NOMO-1 treated with DMSO at 0.1 percent for 48 hours (cell line): ENCODE data around the gene SLC6A13.
"Not testable (repeated sequence)": the region's sequence is repeated elsewhere in the genome, so short reads cannot be mapped to it uniquely, and the experiment has no call there.

ENCODE experiments used
- DNase-seq: peaks from one replicate; lab custom pipeline; 2025; ENCODE audit not compliant: unreplicated experiment; lab: John Stamatoyannopoulos, UW

SLC6A13 gene

DNA sequence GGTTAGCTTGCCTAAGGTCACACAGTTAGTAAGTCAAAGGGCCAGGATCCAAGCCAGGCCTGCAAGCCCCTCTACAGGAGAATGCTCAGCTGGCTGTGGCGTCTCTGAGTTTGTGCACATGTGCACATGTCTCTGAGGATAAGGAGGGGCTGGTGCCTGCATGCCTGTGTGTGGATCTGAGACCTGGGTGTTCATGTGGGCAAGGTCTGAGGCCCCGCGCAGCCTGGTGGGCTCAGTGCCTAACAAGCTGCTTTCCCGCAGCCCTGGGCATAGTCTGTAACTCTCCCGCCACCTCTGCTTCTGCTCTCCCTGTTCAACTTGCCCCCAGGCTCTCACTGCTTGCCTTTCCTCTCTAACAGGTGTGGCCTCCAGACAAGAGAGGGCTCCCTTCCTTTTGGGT lies 44.4 kb downstream of the SLC6A13 start:
- DNase-seq: no peak

DNA sequence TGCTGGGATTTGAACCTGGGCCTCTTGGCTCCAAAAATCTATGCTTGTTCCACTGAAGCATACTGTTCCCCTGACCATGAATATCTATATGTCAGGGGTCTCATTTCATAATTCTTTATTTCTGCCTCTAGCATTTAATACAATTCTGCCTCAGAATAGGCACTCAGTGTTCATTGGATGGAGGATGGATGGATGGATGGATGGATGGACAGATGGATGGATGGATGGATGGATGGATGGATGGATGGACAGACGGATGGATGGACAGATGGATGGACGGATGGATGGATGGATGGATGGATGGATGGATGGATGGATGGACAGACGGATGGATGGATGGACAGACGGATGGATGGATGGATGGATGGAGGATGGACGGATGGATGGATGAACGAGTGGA lies 45.6 kb downstream of the SLC6A13 start:
- not testable (repeated sequence) for DNase-seq

DNA sequence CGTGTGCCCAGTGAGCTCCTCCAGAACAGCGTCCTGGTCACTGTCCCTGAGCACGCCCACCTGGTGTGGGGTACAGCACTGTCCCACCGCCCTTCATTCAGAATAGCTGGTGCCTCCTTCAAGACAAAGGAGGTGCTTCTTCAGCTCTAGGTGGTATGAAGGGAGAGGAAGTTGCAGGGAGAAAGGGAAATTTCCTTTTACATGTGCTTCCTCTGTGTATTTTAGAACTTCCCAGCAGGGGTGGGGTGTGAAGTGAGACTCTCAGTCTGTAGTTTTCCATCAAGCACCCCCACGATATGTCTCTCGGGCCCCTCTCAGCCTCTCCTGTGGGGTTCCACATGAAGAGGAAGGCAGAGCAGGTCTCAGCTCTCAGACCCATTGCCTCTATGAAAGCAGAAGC lies 47.5 kb downstream of the SLC6A13 start:
- no peak for DNase-seq

DNA sequence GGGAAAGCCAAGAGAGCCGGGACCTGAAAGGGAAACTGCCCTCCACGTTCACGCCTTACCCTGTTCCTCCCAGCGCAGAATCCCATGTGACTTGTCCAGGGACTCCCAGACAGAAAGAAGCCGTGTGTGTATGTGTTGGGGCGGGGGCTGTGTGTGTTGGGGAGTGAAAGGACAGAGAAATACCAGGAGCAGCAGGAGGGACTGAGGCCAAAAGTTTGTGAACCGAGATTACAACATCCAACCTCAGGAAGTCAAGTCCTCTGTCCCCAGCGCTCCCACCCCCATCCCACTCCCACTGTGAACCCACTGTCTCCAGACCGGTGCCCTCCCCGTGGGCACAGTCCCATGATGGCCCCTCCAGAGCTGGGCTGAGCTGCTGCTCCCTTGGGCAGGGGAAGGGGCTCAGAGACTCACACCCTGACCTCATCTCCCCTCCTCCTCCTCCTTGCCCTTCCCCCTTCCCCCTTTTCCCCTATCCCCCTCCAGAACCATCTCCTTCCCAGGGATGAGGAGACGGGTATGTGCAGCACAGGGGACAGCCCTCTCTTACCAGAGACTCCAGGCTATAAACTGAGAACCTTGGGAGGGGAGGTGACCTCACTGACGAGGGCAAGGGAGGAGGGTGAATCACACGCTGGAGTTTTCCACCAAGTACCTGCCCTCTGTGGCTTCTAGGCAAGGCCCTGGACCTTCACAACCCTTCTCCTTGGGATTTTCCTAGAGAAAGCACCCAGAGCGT lies 48.5 kb downstream of the SLC6A13 start, which contains the start of gene SLC6A12:
SLC6A12 (minus strand) TSS at position 155 of the 739 bp plus-strand sequence. CDS start 4,171 bp downstream, outside the sequence.
- no peak for DNase-seq

DNA sequence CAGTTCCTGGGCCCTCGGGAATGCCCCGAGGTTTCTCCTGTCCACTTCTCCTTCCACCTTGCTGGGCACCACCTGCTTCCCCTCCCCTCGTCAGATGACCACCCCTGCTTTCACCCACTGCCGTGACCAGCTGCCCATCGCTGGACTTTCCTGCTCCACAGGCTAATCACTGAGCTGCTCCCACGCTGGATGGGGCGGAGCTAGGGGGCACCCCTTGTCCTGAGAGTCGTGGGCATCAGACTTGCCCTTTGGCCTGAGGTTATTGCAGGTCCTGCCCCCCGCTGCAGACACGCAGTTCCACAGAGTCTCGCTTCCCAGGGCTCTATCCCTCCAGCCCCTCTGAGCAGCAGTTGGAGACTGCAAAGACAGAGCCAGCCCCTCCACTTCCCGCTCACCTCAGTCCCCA lies 49.1 kb downstream of the SLC6A13 start:
- no peak for DNase-seq

DNA sequence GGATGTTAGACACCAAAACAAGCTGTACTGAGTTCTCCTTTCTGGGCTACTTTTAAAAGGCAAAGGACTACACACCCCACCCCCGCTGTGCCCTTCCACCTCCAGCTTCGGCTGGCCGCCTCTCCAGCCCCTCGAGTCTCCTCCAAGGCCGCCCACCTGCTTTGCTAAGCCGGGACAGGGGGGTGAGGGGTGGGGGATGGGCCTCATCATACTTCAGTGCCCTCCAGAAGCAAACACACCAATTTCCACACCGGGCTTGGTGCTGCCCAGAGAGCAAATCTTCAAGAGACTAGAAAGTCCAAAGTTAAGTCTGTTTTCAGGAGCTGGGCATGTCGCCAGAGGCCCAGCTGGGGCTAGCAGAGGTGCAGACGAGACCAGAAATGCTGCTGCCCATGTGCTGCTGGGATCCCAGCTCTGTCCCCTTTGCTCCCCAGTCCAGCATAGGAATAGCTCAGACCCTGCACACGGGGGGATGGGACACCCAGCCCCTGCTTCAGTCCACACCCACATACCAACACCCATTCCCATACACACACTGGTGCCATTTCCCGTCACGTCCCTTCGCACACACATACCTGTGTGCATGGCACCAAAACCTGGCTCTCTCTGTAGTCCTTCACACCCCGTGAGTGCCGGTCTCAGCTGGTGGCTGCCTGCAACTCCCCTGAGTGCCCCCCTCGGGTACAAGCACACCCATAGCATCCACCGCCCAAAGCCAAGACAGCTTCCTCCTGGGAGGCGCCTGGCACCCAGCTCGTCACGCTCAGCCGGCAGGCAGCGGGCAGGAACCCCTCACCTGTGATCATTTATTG lies 49.7 kb downstream of the SLC6A13 start:
- DNase-seq: no peak

DNA sequence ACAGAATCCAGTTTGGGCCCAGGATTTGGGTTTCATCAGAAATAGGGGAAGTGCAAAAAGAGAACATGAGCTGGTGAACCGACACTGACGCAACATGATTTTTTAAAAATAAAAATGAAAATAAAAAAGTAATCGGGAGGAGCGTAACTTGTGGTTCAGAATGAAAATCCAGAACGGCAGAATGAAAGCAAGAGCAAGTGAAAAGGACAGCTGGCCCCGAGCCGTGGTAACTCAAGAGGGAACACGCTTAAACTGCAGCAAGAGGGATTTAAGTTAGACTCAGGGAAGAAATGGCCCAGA lies 50.3 kb downstream of the SLC6A13 start:
- DNase-seq: peak; percentile 70

DNA sequence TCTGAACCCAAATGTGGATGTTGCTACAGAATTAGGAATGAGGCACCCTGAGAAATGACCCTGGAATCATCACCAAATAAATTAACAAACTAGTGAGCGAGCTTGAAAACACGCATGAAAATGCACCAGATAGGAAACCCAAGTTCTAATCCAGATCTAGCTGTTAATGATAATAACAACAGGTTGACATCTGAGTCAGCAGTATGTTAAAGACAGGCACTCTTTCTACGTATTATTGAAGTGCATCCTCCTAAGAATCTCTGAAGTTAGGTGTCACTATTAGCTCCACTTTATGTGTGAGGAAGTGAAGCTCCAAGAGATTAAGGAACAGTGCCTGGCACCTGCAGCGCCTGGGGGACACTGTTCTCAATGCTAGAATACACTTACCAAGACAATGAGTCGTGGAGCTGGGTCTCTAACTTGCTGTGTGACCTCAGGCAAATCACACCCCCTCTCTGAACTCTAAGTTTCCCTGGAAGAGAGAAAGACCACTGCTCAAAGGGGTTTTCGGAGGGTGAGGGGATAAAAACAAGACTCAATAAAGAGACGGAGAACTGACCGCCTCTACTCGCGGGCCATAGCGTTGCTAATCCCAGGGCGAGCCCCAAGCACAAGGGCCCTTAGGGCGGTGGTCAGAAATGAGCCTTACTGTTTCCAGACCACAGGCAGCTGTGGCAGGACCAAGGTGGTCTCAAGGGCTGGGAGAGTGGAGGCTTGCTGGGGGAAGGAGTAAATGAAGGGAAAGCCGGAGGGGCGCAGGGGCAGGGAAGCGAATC lies 50.8 kb downstream of the SLC6A13 start:
- DNase-seq: peak; percentile 45

DNA sequence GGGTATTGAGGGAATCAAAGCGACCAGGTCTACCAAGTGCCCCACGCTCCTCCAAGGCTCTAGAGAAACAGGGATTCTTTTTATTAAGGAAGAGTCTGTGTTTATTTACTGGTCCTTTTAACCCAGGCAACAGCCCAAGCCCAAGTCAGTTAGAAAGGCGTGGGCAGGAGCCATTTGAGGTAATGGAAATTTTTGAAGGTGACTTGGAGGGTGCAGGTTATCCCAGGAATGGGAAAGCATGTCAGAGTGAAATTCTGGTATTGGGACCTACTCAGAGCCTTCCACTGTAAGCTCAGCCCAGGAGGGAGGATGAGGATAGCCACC lies 51.5 kb downstream of the SLC6A13 start:
- DNase-seq: no peak

DNA sequence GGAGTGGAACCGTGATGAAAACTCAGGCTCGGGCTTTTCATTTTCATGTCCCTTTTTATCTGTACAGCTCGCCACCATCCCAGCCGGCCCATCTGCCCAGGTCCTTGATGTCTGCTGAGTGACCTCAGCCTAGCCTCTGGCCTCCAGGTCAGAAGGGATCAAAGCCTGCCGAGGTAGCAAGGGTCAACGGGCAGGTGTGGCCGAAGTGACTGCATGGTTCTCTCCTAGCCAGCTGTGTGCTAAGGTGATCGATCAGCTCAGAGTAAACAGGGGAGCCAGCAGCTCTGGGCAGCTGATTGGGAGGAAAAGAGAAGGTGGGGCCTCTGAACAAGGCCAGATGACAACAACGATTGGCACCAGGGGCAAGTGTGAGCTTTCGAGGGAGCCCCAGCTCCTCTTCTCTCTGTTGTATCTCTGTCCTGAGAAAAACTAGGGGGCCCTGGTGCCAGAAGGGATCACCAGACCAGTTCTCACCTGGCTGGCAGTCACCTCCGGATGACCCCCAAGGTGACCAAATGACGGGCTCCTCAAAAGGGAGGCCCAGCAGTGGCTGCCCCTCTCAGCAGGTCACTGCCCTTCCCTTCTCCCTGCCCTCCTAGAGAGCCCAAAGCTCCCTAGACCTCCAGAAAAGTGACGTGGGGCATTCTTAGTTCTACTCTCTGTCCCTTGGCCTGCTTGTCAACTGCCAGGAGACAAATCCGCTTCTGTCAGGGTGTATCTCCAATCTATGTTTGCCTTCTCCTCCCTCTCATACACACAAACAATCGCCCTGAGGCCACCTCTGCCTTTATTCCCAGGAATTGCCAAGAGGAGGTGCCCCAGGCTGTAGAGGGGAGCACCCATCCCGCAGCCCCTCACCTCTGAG lies 52.1 kb downstream of the SLC6A13 start:
- DNase-seq: no peak

DNA sequence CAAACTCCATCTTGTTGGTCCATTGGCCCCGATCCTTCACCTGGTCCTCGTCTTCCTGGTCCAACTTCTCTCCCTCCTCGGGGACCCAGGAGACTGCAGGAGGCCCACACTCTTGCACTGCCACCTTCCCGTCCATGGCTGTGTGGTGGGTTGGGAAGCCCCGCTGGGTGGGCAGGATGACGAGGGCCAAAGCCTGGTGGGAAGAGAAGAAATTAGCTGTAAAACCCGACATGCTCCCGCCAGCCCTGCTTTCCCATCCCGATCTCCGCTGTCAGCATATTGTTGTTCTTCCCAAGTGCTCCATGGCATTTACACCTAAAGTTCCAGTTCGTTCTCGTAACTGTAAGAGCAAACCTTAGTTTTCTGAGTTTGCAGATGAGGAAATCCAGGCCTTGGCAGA lies 52.8 kb downstream of the SLC6A13 start:
- DNase-seq: no peak

DNA sequence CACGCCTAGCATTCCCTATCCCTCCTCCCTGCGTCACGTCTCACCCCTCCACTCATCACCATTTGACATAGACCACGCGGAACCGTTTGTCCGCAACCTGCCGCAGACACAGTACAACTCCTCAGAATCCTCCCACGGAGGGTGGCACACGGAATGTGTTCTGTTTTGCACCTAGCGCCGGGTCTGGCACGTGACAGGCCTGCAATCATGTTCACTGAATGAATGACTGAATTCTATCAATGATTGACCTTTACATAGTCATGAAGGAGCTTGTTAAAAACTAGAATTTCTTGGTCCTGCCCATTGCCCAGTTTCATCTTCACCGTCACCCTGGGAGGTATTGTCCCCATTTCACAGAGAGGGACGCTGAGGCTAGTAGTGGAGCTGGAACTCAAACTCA lies 53.4 kb downstream of the SLC6A13 start:
- DNase-seq: no peak

DNA sequence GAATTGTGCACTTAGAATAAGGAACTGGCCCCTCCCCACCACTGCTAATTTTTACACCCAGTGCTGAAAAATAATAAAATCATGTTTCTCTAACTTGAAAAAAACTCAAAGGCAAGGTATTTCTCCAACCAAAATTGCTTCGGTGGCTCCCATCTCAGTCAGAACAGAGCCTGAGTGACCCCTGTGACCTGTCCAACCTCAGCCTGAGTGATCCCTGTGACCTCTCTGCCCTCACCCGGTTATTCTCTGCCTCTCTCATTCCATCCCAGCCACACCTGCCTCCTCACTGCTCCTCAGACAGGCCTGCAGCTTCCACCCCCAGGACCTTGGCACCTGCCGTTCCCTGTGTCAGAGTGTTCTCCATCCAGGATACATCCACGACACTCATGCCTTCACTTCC lies 53.8 kb downstream of the SLC6A13 start:
- DNase-seq: no peak

DNA sequence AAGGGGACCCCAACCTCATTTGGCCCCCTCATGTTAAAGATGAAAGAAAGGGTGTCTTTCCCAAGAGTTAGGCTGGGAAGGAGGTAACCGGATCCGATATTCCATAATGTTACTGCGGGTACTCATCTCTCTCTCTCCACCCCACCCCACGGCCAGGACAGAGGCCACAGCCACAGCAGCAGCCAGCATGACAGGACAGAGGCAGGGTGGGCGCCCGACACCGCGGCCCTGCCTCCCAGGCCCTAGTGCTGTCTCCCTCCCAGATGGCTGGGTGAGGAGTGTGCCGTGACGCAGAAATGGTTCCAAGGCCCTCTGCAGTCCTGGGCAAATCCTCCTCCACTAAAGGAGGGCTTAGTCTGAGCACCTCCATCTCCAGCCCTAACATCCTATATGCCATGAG lies 54.8 kb downstream of the SLC6A13 start:
- no peak for DNase-seq

DNA sequence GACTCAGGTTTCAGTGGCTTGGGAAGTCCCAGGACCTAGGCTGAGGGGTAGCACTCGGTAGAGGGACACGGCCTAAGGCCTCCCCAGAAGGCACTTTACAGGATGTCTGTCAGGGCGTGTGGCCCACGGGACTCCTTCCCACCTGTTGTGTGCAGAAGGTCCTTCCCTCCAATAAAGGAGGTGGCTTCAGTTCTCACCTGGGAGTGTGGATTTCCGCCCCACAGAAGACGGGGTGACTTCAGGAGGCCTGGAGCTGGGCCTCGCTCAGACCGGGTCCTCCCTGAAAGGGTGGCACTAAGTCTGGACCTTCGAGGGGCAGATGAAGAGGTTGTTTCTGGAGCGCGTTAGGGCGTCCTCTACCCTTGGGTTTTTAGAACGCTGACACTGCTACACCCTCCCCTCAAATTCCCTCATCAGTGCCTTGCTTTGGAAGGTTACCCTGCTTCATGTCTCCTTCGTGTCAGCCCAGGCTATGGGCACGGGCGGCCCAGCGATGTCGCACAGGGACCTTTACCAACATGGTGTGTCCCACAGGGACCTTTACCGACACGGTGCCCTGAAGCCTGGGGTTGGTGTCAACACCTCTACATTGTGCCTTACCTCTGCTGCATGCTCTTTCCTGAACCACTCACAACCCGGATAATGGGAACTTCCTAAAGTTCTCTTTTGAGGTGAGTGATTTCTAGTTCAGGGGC lies 55.7 kb downstream of the SLC6A13 start:
- DNase-seq: no peak

DNA sequence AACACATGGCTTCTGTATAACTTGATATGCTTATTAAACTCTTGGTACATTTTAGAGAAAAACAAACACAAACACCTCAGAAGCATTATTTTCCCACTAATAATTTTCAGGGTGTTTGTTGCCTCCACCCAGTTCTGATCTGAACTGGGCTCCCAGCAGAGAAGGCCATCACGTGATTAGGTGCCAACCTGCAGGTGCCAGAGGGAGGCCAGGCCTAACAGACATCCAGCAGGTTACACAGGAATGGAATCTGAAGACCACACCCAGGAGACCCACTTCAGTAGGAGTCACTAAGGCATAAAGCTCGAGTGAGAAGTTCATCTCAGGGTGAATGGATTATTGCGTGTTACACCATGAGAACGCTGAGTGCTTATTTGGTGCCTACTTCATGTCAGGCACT lies 57.6 kb downstream of the SLC6A13 start:
- DNase-seq: no peak

DNA sequence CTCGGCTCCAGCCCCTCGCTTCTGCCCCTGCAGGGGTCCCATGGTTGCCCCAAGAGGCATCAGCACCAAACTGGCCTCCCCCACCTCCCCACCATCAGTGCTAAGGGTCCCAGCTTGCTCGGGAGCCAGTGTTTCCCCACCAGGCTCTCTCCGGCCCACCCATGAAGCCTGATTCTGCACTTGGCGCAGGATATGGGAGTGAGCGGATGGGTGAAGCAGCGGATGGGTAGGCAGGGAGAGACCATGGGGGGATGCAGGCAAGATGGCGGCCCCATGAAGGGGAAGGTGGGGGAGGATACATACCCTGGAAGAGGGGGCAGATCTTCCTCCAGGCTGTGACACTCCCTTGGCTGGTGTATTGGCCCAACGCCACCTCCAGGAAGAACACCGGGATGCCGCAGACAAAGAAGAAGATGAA lies 58.4 kb downstream of the SLC6A13 start:
- DNase-seq: no peak

DNA sequence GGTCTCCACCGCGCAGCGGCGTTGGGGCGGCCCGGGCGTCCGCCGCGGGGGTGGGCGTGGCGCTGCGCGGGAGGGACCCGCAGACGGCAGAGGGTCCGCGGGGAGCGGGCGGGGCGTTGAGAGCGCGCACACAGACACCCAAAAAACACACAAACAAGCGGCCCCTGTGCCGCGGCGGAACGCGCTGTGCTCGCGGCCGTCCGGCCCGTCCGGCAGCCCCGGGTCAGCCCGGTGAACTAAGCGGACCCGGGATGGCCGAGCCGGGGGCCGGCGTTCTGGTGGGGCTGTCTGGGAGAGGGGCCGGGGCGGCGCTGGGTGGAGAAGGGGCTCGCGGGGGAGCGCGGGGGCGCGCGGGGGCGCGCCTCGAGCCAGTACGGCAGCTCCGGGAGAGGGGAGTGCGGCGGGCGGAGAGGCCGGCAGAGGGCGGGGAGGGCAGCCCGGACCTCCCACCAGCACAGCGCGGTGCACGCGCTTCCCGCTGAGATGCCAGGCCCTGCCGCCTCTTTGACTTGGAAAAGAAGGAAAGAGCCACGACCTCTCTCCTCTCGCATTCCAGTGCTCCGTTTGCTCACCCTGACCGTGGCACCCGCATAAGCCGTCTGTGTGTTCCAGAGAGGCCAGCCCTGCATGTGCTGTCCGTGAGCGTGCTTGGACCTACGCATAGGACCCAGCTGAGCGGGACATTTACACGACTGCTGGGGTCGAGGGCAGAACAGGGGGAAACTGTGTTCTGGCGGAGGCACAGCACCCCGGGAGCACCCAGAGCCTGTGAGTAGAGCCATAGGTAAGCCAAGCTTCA lies 59.0 kb downstream of the SLC6A13 start:
- DNase-seq: no peak

DNA sequence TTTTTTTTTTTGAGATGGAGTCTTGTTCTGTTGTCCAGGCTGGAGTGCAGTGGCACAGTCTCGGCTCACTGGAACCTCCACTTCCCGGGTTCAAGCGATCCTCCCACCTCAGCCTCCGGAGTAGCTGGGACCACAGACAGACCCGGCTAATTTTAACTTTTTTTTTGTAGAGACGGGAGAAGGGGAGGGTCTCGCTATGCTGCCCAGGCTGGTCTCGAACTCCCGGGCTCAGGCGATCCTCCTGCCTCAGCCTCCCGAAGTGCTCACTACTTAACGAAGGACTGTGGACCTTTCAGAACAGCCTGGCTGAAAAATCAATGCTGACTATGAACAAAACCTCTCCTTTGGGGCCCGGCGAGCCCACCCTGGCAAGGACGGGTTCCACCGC lies 59.6 kb downstream of the SLC6A13 start:
- DNase-seq: no peak
